Subcutaneous abdominal adipose tissue (tissue), 5 donors: ENCODE data around the gene SARDH.

Experiments
- H3K27ac ChIP-seq: one replicate; pipeline ENCODE4 v1.7.0; 2013; ENCODE audit warnings: low read depth, mild to moderate bottlenecking, inconsistent platforms, low read length, moderate library complexity
- H3K27me3 ChIP-seq, 5 donors: one replicate each; pipeline ENCODE4 v1.7.0; 2013; ENCODE audit warnings: low read length in 5 of 5, inconsistent platforms in 1 of 5; ENCODE audit not compliant: control insufficient read depth in 5 of 5, insufficient read depth in 4 of 5
- H3K36me3 ChIP-seq, 5 donors: one replicate each; pipeline ENCODE4 v1.7.0; 2013; ENCODE audit warnings: low read length in 5 of 5; ENCODE audit not compliant: control insufficient read depth in 5 of 5, insufficient read depth in 5 of 5
- H3K4me1 ChIP-seq, 5 donors: one replicate each; pipeline ENCODE4 v1.7.0; 2013; ENCODE audit warnings: low read length in 5 of 5, mild to moderate bottlenecking in 3 of 5, moderate library complexity in 1 of 5; ENCODE audit not compliant: control insufficient read depth in 5 of 5, insufficient read depth in 5 of 5
- H3K4me3 ChIP-seq, 5 donors: one replicate each; pipeline ENCODE4 v1.7.0; 2013; ENCODE audit warnings: low read length in 5 of 5, low read depth in 1 of 5
- H3K9ac ChIP-seq, 5 donors: one replicate each; pipeline ENCODE4 v1.7.0; 2013; ENCODE audit warnings: low read length in 5 of 5, mild to moderate bottlenecking in 4 of 5, moderate library complexity in 3 of 5
- H3K9me3 ChIP-seq, 5 donors: one replicate each; pipeline ENCODE4 v1.7.0; 2013; ENCODE audit warnings: low read length in 5 of 5; ENCODE audit not compliant: control insufficient read depth in 5 of 5
- donor health status: healthy.
- donor health status: healthy.
- donor health status: healthy.
- donor health status: healthy.
- donor health status: healthy.

SARDH gene

DNA sequence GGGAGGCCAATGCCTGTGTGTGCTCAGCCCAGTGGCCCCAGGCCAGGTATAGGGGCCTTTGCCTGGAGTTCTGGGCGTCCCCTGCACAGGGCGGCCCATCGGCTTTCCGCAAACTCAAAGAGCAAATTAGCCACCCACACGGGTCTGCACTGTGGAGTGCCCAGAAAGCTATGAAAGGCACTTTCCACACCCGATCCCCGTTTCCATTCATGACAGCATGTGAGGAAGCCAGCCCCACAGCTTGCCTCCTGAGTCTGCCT is 96.8 kb downstream of the SARDH start:
- Histone ChIP-seq H3K4me3 (no peak overlapping the region), H3K9me3 (no peaks in the 10 kb centered on the region), H3K36me3 (no peaks in the 10 kb centered on the region), H3K27ac (no peak overlapping the region), H3K27me3 (peaks cover 0 to 33% (median 21%) of the 10 kb centered on the region in 5 donors), H3K9ac (no peak overlapping the region), H3K4me1 (peaks cover 0 to 6% (median 0%) of the 10 kb centered on the region in 5 donors)

DNA sequence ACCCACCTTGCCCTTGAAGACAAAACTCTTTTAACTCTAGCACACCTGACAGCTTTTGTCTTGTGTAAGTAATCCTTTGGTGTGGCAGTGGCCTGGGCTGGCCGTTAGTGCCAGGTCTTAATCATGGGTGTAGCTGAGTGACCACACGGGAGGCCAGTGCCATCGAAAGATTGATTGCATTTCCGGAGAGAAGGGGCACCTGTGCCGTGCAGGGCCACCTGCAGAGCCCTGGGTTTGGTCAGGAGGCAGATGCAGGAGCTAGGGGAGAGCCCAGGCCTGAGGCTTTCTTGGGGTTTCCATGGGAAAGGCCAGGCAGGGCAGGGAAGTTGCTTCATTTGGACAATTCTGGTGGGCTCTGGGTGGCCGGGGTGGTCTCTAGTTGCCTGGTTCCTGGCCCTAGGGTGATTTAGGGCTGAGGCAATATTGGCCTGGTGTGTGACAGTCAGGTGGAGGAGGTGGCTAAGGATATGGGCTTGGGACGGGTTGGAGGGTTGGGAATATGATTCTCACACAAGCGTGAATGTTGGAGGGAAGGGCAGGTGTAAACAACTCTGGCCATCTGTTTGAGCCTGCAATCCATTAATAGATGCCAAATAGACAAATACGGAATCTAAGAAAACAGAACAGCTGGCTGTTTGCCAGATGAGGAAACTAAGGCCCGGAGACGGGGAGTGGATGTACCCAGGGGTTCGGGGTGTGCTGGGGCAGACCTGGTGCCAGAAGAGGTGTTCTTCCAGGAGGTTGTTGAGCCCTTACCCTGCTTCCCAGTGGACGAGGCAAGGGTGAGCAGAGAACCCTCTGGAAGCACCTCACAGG is 97.4 kb downstream of the SARDH start:
- peaks cover 0 to 6% (median 0%) of the 10 kb centered on the region in 5 donors for H3K4me1 ChIP-seq
- H3K9me3 ChIP-seq = no peaks in the 10 kb centered on the region
- H3K27ac ChIP-seq = no peak overlapping the region
- H3K27me3 ChIP-seq = peaks cover 0 to 37% (median 25%) of the 10 kb centered on the region in 5 donors
- H3K4me3 ChIP-seq = no peak overlapping the region
- H3K36me3 ChIP-seq = no peaks in the 10 kb centered on the region
- H3K9ac ChIP-seq = no peak overlapping the region

DNA sequence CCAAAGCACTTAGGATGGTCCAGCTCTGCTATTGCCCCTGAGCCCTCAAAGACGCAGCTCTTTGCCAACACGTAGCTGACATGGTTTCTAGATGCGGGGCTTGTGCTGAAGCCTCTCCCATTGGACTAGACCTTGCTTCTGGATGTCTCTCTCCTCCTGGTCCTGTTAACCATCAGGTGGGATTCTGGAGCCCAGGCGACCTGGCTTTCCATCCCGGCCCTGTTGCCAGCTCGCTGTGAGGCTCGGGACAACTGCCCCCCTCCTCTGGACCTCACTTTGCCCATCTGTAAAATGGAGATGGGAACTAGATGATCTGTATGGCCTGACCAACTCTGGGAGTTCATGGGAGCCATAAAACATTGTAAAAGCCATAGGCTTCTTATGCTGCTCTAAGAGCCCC is 98.0 kb downstream of the SARDH start:
- Histone ChIP-seq H3K36me3 (no peaks in the 10 kb centered on the region), H3K27ac (no peak overlapping the region), H3K9me3 (no peaks in the 10 kb centered on the region), H3K27me3 (peaks cover 0 to 39% (median 26%) of the 10 kb centered on the region in 5 donors), H3K4me3 (no peak overlapping the region), H3K4me1 (peaks cover 0 to 6% (median 0%) of the 10 kb centered on the region in 5 donors), H3K9ac (no peak overlapping the region)

DNA sequence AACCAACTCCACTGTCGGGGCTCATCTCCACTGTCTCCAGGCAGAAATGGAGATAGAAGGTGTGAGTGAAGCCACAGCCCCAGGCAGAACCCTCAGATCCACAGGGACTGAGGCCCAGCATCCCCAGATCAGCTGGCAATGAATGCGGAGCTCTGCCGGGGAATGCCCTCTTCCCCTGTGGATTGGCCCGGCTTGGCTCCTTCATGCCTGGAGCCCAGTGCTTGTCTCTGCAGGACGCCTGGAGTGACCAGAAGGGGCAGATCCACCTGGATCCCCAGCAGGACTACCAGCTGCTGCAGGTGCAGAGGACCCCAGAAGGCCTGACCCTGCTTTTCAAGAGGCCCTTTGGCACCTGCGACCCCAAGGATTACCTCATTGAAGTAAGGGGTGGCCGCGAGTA is 98.5 kb downstream of the SARDH start:
- H3K27ac ChIP-seq = no peak overlapping the region
- peaks cover 0 to 6% (median 0%) of the 10 kb centered on the region in 5 donors for H3K4me1 ChIP-seq
- peaks cover 3 to 40% (median 26%) of the 10 kb centered on the region in 5 donors for H3K27me3 ChIP-seq
- no peak overlapping the region for H3K9ac ChIP-seq
- H3K36me3 ChIP-seq = no peaks in the 10 kb centered on the region
- no peaks in the 10 kb centered on the region for H3K9me3 ChIP-seq
- no peak overlapping the region for H3K4me3 ChIP-seq

DNA sequence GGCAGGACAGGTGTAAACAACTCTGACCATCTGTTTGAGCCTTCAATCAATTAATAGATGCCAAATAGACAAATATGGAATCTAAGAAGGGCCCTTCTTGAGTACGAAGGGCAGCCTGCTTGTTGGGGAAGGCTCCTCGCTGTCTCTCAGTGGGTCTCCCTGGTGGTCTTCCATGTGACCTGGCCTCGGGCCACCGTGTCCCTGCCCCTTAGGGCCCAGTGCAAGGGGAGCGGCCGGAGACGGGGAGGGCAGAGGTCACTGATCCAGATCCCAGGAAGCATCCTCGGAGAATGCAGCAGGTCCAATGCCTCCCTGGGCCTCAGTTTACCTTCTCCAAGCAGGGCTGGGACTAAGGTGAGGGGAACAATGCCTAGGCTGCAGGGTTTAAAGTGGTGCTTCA is 99.4 kb downstream of the SARDH start:
- H3K27ac ChIP-seq = no peak overlapping the region
- no peaks in the 10 kb centered on the region for H3K9me3 ChIP-seq
- peaks cover 7 to 42% (median 24%) of the 10 kb centered on the region in 5 donors for H3K27me3 ChIP-seq
- no peaks in the 10 kb centered on the region for H3K36me3 ChIP-seq
- no peak overlapping the region for H3K4me3 ChIP-seq
- no peak overlapping the region for H3K9ac ChIP-seq
- H3K4me1 ChIP-seq = peaks cover 0 to 6% (median 0%) of the 10 kb centered on the region in 5 donors

DNA sequence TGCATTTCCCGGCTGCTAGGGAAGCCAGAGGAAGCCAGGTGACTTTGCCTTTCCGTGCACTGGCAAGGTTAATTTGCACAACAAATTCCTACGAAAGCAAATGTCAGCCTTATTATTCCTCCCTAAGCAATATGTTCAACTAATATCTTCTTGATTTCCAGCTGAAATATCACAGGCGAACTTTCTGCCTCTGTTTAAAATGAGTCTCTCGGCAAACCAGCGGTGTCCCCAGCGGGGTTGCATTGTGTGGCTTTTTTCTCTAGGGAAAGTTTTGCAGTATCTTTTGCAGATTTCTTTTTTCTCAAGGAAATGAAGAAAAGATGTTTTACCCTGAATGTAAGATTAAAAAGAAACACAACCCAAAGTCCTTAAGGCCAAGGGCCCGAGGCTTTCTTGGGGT is 100.1 kb downstream of the SARDH start:
- Histone ChIP-seq H3K4me3 (no peak overlapping the region), H3K27me3 (peaks cover 7 to 44% (median 28%) of the 10 kb centered on the region in 5 donors), H3K36me3 (no peaks in the 10 kb centered on the region), H3K9me3 (no peaks in the 10 kb centered on the region), H3K4me1 (peaks cover 0 to 6% (median 0%) of the 10 kb centered on the region in 5 donors), H3K9ac (no peak overlapping the region), H3K27ac (no peak overlapping the region)

DNA sequence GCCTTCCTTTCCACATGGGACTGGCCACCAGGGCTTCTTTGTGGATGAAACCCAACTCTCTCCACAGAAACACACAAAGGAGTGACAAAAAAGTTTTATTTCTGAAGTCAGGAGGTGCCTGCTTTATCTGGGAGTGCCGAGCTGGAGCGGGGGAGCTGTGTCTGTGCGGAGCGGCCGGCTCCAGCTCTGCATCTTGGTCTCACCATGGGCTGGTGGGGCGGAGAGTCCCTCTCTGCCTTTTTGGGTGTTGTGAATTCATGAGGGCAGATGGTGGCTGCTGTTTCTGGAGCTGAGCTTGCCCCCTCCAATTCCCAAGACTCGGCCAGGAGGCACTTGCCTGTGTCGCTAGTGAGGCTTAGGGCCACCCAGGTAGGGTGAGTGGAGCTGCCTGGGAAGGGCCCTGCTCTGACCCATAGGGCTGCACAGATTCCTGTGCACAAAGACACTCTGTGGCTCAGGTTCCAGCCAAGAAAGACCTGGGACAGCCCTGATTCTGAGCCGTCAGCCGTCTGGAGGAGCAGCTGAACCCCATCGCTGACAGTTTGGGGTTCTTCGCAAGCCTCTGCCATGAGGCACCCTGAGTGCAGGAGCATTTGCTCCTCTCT is 100.6 kb downstream of the SARDH start:
- Histone ChIP-seq H3K4me3 (no peak overlapping the region), H3K9ac (no peak overlapping the region), H3K27me3 (peaks cover 7 to 45% (median 27%) of the 10 kb centered on the region in 5 donors), H3K4me1 (peaks cover 0 to 1% (median 0%) of the 10 kb centered on the region in 5 donors), H3K36me3 (no peaks in the 10 kb centered on the region), H3K9me3 (no peaks in the 10 kb centered on the region), H3K27ac (no peak overlapping the region)

DNA sequence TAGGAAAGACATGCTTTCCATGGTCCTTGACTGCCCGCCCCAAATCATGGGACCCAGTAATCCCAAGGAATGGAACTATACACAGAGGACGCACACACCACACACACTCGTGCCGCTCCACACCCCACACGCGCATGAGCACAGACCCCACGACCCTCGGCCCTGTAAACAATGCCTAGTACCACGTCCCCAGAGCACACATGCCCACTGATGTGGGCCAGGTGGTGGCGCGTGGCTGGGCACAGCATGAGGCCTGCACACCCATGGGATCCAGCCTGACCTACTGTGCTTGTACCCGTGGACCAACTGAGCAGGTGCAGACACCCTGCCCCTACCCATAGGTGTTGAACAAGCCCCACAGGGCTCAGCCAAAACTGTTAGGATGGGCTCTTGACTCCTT is 101.2 kb downstream of the SARDH start:
- no peaks in the 10 kb centered on the region for H3K36me3 ChIP-seq
- H3K4me1 ChIP-seq = no peaks in the 10 kb centered on the region
- H3K27me3 ChIP-seq = peaks cover 7 to 45% (median 24%) of the 10 kb centered on the region in 5 donors
- H3K9ac ChIP-seq = no peak overlapping the region
- H3K4me3 ChIP-seq = no peak overlapping the region
- no peak overlapping the region for H3K27ac ChIP-seq
- H3K9me3 ChIP-seq = no peaks in the 10 kb centered on the region

DNA sequence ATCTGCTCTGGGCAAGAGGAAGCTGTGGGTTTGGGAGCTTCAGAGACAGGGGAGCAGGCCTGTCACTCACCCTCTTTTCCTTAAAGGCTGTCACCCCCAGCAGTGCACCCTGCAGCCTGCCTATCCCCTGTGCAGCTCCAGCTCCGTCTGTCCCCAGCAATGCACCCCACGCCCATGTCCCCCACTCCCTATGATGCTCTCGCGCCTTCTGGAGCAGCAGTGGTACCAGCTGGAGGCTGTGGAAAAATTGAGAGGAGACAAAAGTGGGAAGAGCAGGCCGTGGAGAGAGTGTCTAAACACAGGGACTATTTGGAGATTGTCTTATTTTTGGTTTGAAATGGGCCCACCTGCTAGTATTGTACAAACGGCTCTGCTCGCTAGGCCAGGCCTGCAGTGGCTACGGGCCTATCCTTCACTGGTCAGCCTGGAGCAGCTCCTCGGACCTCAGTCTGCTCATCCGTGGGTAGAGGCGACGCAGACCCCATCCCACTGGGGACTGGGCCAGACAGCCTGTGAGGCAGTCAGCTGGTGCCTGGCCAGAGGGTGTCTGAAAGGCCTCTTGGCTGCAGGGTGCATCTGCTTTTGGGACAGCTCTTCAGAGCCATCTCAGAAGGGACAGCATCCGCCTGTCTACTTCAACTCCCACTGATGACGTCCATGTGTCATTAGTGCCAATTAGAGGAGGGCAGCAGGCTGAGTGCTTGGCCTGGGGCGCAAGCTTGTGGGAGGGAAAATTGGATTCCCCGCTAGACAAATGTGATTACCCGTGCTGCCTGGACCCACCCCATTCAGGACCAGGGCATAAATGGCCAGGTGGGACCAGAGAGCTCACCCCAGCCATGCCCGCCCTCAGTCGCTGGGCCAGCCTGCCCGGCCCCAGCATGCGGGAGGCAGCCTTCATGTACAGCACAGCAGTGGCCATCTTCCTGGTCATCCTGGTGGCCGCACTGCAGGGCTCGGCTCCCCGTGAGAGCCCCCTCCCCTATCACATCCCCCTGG is 102.3 kb downstream of the SARDH start, which contains the start of gene DBH:
DBH (plus strand) TSS at position 831 of the 999 bp plus-strand sequence; CDS start at position 840, 9 bp downstream.
- H3K4me3 ChIP-seq = no peak within 1 kb of the TSS
- H3K27me3 ChIP-seq = peaks cover 7 to 44% (median 21%) of the 10 kb centered on the region in 5 donors
- H3K4me1 ChIP-seq = no peaks in the 10 kb centered on the region
- no peaks in the 10 kb centered on the region for H3K36me3 ChIP-seq
- no peaks in the 10 kb centered on the region for H3K9me3 ChIP-seq
- no peak within 1 kb of the TSS for H3K9ac ChIP-seq
- no peak within 1 kb of the TSS for H3K27ac ChIP-seq
